ENCODE data around the gene TSPAN33.
"Not testable (repeated sequence)": the region's sequence is repeated elsewhere in the genome, so short reads cannot be mapped to it uniquely, and the experiment has no call there.

Gene TSPAN33

GRCh38 chr7:129108581-129108980 is 35.9 kb upstream of the TSPAN33 start:
- no peak for DNase-seq (ENCODE audit: low read depth)
- no peak overlapping the region for H3K4me3 ChIP-seq (ENCODE audit: low read depth, low read length)
- TF ChIP-seq CTCF (IDR thresholded peaks at IDR 0.05; ENCODE audit: low read depth, low read length, missing control alignments) = no peak

- no peak overlapping the region for H3K4me3 ChIP-seq (ENCODE audit: low read depth, low read length)
- no peak for TF ChIP-seq CTCF (IDR thresholded peaks at IDR 0.05; ENCODE audit: low read depth, low read length, missing control alignments)
- DNase-seq (ENCODE audit: low read depth) = no peak
These were observed 34.1 kb upstream of the TSPAN33 start for GRCh38 chr7:129110258-129110981.

GRCh38 chr7:129110982-129111376 is 33.5 kb upstream of the TSPAN33 start:
- no peak for DNase-seq (ENCODE audit: low read depth)
- H3K4me3 ChIP-seq (ENCODE audit: low read depth, low read length) = no peak overlapping the region
- no peak for TF ChIP-seq CTCF (IDR thresholded peaks at IDR 0.05; ENCODE audit: low read depth, low read length, missing control alignments)

GRCh38 chr7:129115676-129116075 is 28.8 kb upstream of the TSPAN33 start:
- no peak overlapping the region for H3K4me3 ChIP-seq (ENCODE audit: low read depth, low read length)
- DNase-seq (ENCODE audit: low read depth) = no peak
- TF ChIP-seq CTCF (IDR thresholded peaks at IDR 0.05; ENCODE audit: low read depth, low read length, missing control alignments) = no peak

- TF ChIP-seq CTCF (IDR thresholded peaks at IDR 0.05; ENCODE audit: low read depth, low read length, missing control alignments) = no peak
- no peak for DNase-seq (ENCODE audit: low read depth)
- H3K4me3 ChIP-seq (ENCODE audit: low read depth, low read length) = no peak overlapping the region
These were observed 26.3 kb upstream of the TSPAN33 start for GRCh38 chr7:129118182-129118581.

GRCh38 chr7:129118976-129119375 is 25.5 kb upstream of the TSPAN33 start:
- TF ChIP-seq CTCF (IDR thresholded peaks at IDR 0.05; ENCODE audit: low read depth, low read length, missing control alignments) = no peak
- H3K4me3 ChIP-seq (ENCODE audit: low read depth, low read length) = no peak overlapping the region
- DNase-seq (ENCODE audit: low read depth) = no peak

- DNase-seq (ENCODE audit: low read depth); H3K4me3 ChIP-seq (ENCODE audit: low read depth, low read length): not testable (repeated sequence)
These were observed 22.9 kb upstream of the TSPAN33 start for GRCh38 chr7:129121501-129122077.
